D721Med (cell line): ENCODE data around the gene HIF3A.
A peak's percentile ranks its signal among the peaks of the same experiment; 100 is the strongest.
"Not testable (repeated sequence)": the region's sequence is repeated elsewhere in the genome, so short reads cannot be mapped to it uniquely, and the experiment has no call there.

Source experiments
- DNase-seq: peaks from one replicate; pipeline ENCODE4 v3.0.0; 2011; ENCODE audit warnings: low spot score; ENCODE audit not compliant: insufficient read length
- FAIRE-seq: peaks from 2 replicates; lab custom pipeline; 2011; peaks lifted over from hg19 to GRCh38; lab: Jason Lieb, UNC
- TF ChIP-seq, protein P1 (sequence below): IDR thresholded peaks from 2 replicates; pipeline ENCODE4 v1.5.1; 2012; ENCODE audit warnings: mild to moderate bottlenecking, control low read depth; ENCODE audit not compliant: insufficient read depth; ENCODE audit errors: missing control alignments

The HIF3A gene

DNA sequence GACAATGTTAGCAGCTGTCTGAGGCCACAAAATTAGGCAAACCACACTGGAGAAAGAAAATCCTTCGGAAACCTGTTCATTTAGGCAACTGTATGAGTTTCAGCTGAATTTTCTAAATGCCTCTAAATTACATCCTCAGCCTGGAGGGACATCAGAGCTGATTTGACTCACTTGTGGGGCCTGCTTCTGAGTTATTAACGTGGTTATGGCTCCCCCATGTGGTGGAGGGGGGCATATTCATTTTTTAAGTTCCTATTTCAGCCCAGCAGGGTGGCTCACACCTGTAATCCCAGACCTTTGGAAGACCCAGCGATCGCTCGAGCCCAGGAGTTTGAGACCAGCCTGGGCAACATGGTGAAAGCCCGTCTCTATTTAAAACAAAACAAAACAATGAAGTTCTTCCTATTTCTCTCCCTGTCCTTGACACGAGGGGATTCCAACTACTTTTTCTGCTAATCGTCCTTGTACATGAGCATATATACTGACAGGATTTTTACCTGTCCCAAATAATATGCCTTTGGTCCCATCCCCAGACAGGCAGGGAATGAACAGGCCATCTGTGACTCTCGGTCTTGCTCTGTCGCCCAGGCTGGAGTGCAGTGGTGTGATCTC lies 31.5 kb upstream of the HIF3A start:
- TF ChIP-seq, protein P1, sequence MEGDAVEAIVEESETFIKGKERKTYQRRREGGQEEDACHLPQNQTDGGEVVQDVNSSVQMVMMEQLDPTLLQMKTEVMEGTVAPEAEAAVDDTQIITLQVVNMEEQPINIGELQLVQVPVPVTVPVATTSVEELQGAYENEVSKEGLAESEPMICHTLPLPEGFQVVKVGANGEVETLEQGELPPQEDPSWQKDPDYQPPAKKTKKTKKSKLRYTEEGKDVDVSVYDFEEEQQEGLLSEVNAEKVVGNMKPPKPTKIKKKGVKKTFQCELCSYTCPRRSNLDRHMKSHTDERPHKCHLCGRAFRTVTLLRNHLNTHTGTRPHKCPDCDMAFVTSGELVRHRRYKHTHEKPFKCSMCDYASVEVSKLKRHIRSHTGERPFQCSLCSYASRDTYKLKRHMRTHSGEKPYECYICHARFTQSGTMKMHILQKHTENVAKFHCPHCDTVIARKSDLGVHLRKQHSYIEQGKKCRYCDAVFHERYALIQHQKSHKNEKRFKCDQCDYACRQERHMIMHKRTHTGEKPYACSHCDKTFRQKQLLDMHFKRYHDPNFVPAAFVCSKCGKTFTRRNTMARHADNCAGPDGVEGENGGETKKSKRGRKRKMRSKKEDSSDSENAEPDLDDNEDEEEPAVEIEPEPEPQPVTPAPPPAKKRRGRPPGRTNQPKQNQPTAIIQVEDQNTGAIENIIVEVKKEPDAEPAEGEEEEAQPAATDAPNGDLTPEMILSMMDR, result peak; percentile 91
- no peak for DNase-seq
- FAIRE-seq, result no peak

DNA sequence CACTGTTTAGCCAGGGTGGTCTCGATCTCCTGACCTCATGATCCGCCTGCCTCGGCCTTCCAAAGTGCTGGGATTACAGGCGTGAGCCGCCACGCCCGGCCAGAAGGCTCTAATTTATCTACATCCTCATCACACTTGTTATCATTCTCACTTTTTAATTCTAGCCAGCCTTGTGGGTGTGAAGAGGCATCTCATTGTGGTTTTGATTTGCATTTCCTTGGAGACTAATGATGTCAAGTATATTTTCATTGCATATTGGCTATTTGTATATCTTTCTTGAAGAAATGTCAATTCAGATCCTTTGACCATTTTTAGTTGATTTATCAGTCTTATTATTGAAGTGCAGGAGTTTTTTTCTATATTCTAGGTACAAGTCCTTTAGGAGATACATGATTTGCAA lies 27.7 kb upstream of the HIF3A start:
- DNase-seq (no peak), FAIRE-seq (no peak)
- TF ChIP-seq, protein P1, result no peak

- FAIRE-seq (no peak), DNase-seq (no peak)
- TF ChIP-seq, protein P1, result no peak
These were observed 26.2 kb upstream of the HIF3A start for GRCh38 chr19:46270521-46271256.

DNA sequence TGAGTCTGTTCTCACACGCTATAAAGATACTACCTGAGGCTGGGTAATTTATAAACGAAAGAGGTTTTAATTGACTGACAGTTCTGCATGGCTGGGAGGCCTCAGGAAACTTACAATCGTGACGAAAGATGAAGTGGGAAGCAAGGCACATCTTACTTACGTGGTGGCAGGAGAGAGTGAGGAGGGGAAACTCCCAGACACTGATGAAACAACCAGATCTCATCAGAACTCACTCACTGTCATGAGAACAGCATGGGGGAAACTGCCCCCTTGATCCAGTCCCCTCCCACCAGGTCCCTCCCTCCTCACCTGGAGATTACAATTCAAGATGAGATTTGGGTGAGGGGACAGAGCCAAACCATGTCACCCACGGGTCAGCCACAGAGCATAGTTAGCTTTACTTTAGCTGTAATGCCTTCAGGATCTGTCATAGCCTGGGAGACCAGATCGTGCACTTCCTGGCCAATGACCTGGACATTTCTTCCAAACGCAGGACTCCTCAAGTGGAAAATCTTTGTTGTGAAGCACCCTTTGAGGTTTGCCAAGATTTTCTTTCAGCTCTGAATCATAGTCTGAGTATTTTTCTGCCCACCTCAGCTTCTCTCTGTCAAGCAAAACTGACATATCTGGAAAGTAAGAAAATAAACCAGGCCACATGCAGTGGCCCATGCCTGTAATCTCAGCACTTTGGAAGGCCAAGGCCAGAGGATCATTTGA lies 25.2 kb upstream of the HIF3A start:
- TF ChIP-seq, protein P1, result no peak
- no peak for FAIRE-seq
- no peak for DNase-seq

DNA sequence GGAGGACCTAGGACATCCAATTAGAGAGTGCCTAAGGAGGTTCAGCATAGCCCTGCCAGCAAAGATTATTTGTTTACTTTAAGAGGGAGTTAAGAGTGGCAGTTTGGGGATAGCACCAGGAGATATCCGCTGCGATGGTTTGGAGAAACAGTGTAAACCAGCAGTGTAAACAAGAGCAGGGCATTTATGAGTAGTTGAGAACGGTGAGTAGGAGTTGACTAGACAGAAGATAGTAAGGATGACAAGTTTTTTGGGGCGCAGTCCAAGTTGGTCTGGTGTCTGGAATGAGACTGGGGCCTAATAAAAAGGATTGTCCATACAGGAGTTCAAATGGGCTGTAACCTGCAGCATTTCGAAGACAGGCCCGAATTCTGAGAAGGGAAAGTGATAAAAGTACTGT lies 22.9 kb upstream of the HIF3A start:
- not testable (repeated sequence) for DNase-seq, FAIRE-seq

- DNase-seq (no peak), FAIRE-seq (no peak)
- TF ChIP-seq, protein P1, result no peak
These were observed 17.7 kb upstream of the HIF3A start for GRCh38 chr19:46279177-46279576.

DNA sequence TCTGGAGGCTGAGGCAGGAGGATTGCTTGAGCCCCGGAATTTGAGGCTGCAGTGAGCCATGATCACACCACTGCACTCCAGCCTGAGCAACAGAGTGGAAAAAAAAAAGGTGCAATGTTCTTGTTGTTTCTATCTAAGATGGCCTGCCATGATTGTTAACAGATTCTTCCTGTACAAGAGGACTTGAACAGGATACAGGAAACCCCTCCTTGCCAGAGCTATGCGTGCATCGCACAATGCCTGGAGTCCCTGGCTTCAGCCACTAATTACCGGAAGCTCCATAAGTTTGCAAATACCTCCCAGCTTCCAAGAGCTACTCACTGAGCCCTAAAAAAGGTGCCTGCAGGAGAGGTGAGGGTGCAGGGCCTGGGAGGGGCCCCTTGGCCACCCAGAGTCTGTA lies 13.1 kb upstream of the HIF3A start:
- TF ChIP-seq, protein P1, result no peak
- FAIRE-seq (no peak), DNase-seq (no peak)
